Mesenchymal stem cell (in vitro differentiated cells and primary cell): ENCODE measurements around the gene ALB.

ENCODE experiments used
- DNase-seq: peaks from one replicate; pipeline ENCODE4 v3.0.0-alpha.2; 2013
- H2AFZ ChIP-seq: one replicate; pipeline ENCODE4 v1.6.1; 2013; ENCODE audit warnings: low read depth, mild to moderate bottlenecking, control low read depth, inconsistent platforms, low read length, moderate library complexity
- H2AK5ac ChIP-seq: 2 replicates; pipeline ENCODE4 v1.6.1; 2013; ENCODE audit warnings: low read length, moderate library complexity, mild to moderate bottlenecking, inconsistent platforms; ENCODE audit not compliant: severe bottlenecking
- H2BK120ac ChIP-seq: one replicate; pipeline ENCODE4 v1.6.1; 2013; ENCODE audit warnings: low read depth, mild to moderate bottlenecking, inconsistent platforms, low read length, moderate library complexity
- H2BK12ac ChIP-seq, 2 experiments: one replicate each; pipeline ENCODE4 v1.6.1; 2013; ENCODE audit warnings: inconsistent platforms in 2 of 2, low read length in 2 of 2, mild to moderate bottlenecking in 2 of 2, moderate library complexity in 2 of 2, control low read depth in 1 of 2
- H2BK15ac ChIP-seq: one replicate; pipeline ENCODE4 v1.6.1; 2013; ENCODE audit warnings: mild to moderate bottlenecking, low read depth, inconsistent platforms; ENCODE audit not compliant: poor library complexity, severe bottlenecking
- H2BK5ac ChIP-seq: 2 replicates; pipeline ENCODE4 v1.6.1; 2013; ENCODE audit warnings: low read depth, mild to moderate bottlenecking, low read length, control low read depth, inconsistent platforms; ENCODE audit not compliant: poor library complexity, severe bottlenecking
- H3K14ac ChIP-seq, 2 experiments: one replicate each; pipeline ENCODE4 v1.6.1; 2013; ENCODE audit warnings: inconsistent platforms in 2 of 2, low read length in 2 of 2, control low read depth in 1 of 2, mild to moderate bottlenecking in 1 of 2, moderate library complexity in 1 of 2
- H3K18ac ChIP-seq, 2 experiments: one replicate each; pipeline ENCODE4 v1.6.1; 2013; ENCODE audit warnings: inconsistent platforms in 2 of 2, low read length in 2 of 2, control low read depth in 1 of 2, low read depth in 1 of 2, mild to moderate bottlenecking in 1 of 2
- H3K23ac ChIP-seq, 2 experiments: one replicate each; pipeline ENCODE4 v1.6.1; 2013; ENCODE audit warnings: inconsistent platforms in 2 of 2, low read length in 2 of 2, mild to moderate bottlenecking in 2 of 2, moderate library complexity in 2 of 2, control low read depth in 1 of 2
- H3K27ac ChIP-seq: 2 replicates; pipeline ENCODE4 v1.5.1; 2013; ENCODE audit warnings: mild to moderate bottlenecking, moderate library complexity, low read length, control low read depth, inconsistent platforms; ENCODE audit not compliant: poor library complexity, severe bottlenecking
- H3K27me3 ChIP-seq, 2 experiments: 2 replicates each; pipeline versions ENCODE4 v1.6.1 to v1.7.0; 2013; ENCODE audit warnings: low read length in 2 of 2, mild to moderate bottlenecking in 2 of 2, moderate library complexity in 2 of 2, control low read depth in 1 of 2, inconsistent platforms in 1 of 2; ENCODE audit not compliant: control insufficient read depth in 1 of 2, insufficient read depth in 1 of 2
- H3K36me3 ChIP-seq, 2 experiments: 2 replicates each; pipeline versions ENCODE4 v1.6.1 to v1.7.0; 2013; ENCODE audit warnings: low read length in 2 of 2, control low read depth in 1 of 2, inconsistent platforms in 1 of 2, low read depth in 1 of 2, mild to moderate bottlenecking in 1 of 2; ENCODE audit not compliant: insufficient read depth in 2 of 2, control insufficient read depth in 1 of 2
- H3K4ac ChIP-seq, 2 experiments: one replicate each; pipeline ENCODE4 v1.6.1; 2013; ENCODE audit warnings: inconsistent platforms in 2 of 2, low read length in 2 of 2, mild to moderate bottlenecking in 2 of 2, moderate library complexity in 2 of 2, control low read depth in 1 of 2, low read depth in 1 of 2
- H3K4me1 ChIP-seq: 2 replicates; pipeline ENCODE4 v1.6.1; 2013; ENCODE audit warnings: low read depth, low read length, control low read depth; ENCODE audit not compliant: control insufficient read depth, insufficient read depth
- H3K4me2 ChIP-seq: 2 replicates; pipeline ENCODE4 v1.6.1; 2013; ENCODE audit warnings: low read length, mild to moderate bottlenecking, inconsistent platforms; ENCODE audit not compliant: poor library complexity, severe bottlenecking
- H3K4me3 ChIP-seq, 2 experiments: 2 replicates each; pipeline versions ENCODE4 v1.5.1 to v1.7.0; 2013; ENCODE audit warnings: low read length in 2 of 2, mild to moderate bottlenecking in 2 of 2, control low read depth in 1 of 2, low read depth in 1 of 2; ENCODE audit not compliant: insufficient read depth in 1 of 2
- H3K79me1 ChIP-seq: replicated peaks from 2 replicates; pipeline ENCODE4 v1.6.1; 2013; ENCODE audit warnings: mild to moderate bottlenecking, control low read depth, low read length, inconsistent platforms; ENCODE audit not compliant: poor library complexity, severe bottlenecking
- H3K9ac ChIP-seq: 2 replicates; pipeline ENCODE4 v1.7.0; 2013; ENCODE audit warnings: mild to moderate bottlenecking, low read length, moderate library complexity
- H3K9me3 ChIP-seq: 2 replicates; pipeline ENCODE4 v1.7.0; 2013; ENCODE audit warnings: mild to moderate bottlenecking, low read length; ENCODE audit not compliant: control insufficient read depth
- H4K8ac ChIP-seq: one replicate; pipeline ENCODE4 v1.6.1; 2013; ENCODE audit warnings: inconsistent platforms, mild to moderate bottlenecking, low read length, moderate library complexity
- H4K91ac ChIP-seq: one replicate; pipeline ENCODE4 v1.6.1; 2013; ENCODE audit warnings: mild to moderate bottlenecking, low read length, inconsistent platforms
- WGBS: methylation state at CpG from one replicate; pipeline ENCODE4 v1.1.7; 2013; ENCODE audit warnings: mixed read lengths; 5-methylcytosine and 5-hydroxymethylcytosine counted together

ALB gene

DNA sequence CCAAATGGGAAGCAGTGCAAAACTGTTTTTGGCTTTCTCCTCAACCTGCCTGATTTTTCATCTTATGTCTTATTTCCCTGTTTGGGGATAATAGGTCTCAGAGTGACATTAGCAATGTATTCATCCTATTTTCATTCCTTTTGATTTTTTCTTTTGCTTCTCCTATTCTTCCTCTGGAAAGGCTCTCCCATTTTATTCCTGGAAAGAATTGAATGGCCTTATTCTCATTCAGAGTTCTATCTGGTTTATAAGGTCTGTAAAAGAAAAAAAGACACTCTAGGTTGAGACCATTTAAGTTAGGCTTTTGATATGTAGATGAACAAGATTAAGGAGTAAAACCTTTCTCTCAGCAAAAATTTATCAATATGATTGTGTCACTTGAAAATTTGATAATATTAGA, 27.8 kb upstream of the ALB start:
- no peaks in the 10 kb centered on the region for H3K4me1 ChIP-seq
- no peak overlapping the region for H2AFZ ChIP-seq
- H3K9ac ChIP-seq: no peak overlapping the region
- H3K79me1 ChIP-seq: no peaks in the 10 kb centered on the region
- no peak overlapping the region for H3K23ac ChIP-seq
- no peak overlapping the region for H2BK12ac ChIP-seq
- H4K91ac ChIP-seq: no peak overlapping the region
- no peak overlapping the region for H3K4ac ChIP-seq
- DNase-seq: no peak
- no peak overlapping the region for H3K4me3 ChIP-seq
- H3K14ac ChIP-seq: no peak overlapping the region
- H3K36me3 ChIP-seq: no peaks in the 10 kb centered on the region
- H3K9me3 ChIP-seq: no peaks in the 10 kb centered on the region
- H2BK120ac ChIP-seq: no peak overlapping the region
- H3K18ac ChIP-seq: no peak overlapping the region
- no peaks in the 10 kb centered on the region for H3K27me3 ChIP-seq
- no peak overlapping the region for H3K4me2 ChIP-seq
- H2AK5ac ChIP-seq: no peak overlapping the region
- H2BK5ac ChIP-seq: no peak overlapping the region
- H4K8ac ChIP-seq: no peak overlapping the region
- no peak overlapping the region for H2BK15ac ChIP-seq
- H3K27ac ChIP-seq: no peak overlapping the region

DNA sequence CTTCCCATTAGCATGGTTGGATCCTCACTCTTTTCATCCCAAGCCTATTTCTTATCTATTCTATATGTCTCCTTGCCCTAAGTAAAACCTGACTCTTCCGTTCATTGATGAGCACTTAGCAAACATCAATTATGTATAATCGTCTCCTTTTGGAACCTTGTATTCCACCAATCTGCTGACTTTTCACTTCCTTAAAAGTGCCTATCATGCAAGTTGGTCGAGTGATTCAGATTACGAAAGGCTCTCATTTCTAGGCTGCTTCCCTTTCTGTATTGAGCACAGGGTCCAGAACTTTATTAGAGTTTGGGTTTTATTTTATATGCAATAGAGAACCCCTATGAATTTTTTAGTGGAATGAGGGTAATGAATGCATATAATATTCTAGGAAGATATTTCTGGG, 27.1 kb upstream of the ALB start:
- H2BK120ac ChIP-seq: no peak overlapping the region
- no peak overlapping the region for H3K4me3 ChIP-seq
- no peak overlapping the region for H3K14ac ChIP-seq
- H3K36me3 ChIP-seq: no peaks in the 10 kb centered on the region
- no peak overlapping the region for H2BK12ac ChIP-seq
- H3K9ac ChIP-seq: no peak overlapping the region
- no peak overlapping the region for H4K8ac ChIP-seq
- H2AK5ac ChIP-seq: no peak overlapping the region
- no peaks in the 10 kb centered on the region for H3K27me3 ChIP-seq
- no peak overlapping the region for H4K91ac ChIP-seq
- no peaks in the 10 kb centered on the region for H3K79me1 ChIP-seq
- no peaks in the 10 kb centered on the region for H3K4me1 ChIP-seq
- no peak overlapping the region for H2BK5ac ChIP-seq
- no peak overlapping the region for H2BK15ac ChIP-seq
- no peaks in the 10 kb centered on the region for H3K9me3 ChIP-seq
- H3K18ac ChIP-seq: no peak overlapping the region
- H3K23ac ChIP-seq: no peak overlapping the region
- no peak for DNase-seq
- H3K4ac ChIP-seq: no peak overlapping the region
- H3K4me2 ChIP-seq: no peak overlapping the region
- WGBS: 86% methylated on average over 4 of the region's 4 CpGs
- H2AFZ ChIP-seq: no peak overlapping the region
- no peak overlapping the region for H3K27ac ChIP-seq

DNA sequence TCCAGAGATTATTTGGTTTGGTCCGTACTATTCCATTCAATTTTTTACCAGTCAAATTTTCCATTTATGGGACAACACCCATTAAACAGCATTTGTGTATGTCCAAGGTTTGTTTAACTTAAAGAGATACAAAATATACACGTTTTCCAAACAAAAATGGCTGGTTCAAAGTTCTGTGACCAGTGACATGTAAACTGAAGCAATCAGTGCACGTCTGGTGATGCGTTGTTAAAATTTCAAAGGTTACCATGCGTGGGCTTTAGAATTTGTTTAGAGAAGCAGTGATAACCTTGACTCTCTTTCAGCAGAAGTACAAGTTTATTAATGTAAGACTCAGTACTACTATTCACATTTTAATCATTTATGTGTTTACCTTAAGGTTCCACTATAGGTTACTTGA, 25.2 kb upstream of the ALB start:
- Histone ChIP-seq H2BK5ac (no peak overlapping the region), H3K23ac (no peak overlapping the region), H2BK120ac (no peak overlapping the region), H3K79me1 (no peaks in the 10 kb centered on the region), H3K4me1 (no peaks in the 10 kb centered on the region), H2BK12ac (no peak overlapping the region), H3K9me3 (no peaks in the 10 kb centered on the region), H3K27ac (no peak overlapping the region), H2BK15ac (no peak overlapping the region), H3K14ac (no peak overlapping the region), H4K91ac (no peak overlapping the region), H3K9ac (no peak overlapping the region), H3K4me3 (no peak overlapping the region), H3K36me3 (no peaks in the 10 kb centered on the region), H3K18ac (no peak overlapping the region), H3K4me2 (no peak overlapping the region), H3K4ac (no peak overlapping the region), H2AK5ac (no peak overlapping the region), H2AFZ (no peak overlapping the region), H3K27me3 (no peaks in the 10 kb centered on the region), H4K8ac (no peak overlapping the region)
- 75% methylated on average over 4 of the region's 5 CpGs for WGBS
- no peak for DNase-seq

DNA sequence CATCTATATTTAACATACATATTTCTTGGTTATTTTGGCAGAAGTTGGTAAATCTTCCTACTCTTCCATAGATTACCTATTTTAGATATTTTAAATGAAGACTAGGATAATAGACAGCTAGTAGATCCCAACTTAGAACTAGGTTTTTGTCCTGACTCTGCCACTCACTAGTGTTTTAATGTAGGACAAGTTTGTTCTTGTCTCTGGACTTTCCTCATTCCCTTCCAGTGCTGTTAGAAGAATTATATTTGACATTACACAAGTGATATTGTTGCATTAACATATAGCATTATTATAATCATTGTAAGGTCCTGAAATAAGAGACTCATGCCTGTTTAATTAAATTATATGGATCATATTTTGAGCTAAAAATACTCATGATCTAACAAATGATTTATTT, 24.1 kb upstream of the ALB start:
- H2BK120ac ChIP-seq: no peak overlapping the region
- H4K8ac ChIP-seq: no peak overlapping the region
- H3K79me1 ChIP-seq: no peaks in the 10 kb centered on the region
- no peak overlapping the region for H3K23ac ChIP-seq
- no peak overlapping the region for H3K4me2 ChIP-seq
- no peak overlapping the region for H2AFZ ChIP-seq
- no peak for DNase-seq
- no peaks in the 10 kb centered on the region for H3K36me3 ChIP-seq
- H4K91ac ChIP-seq: no peak overlapping the region
- no peak overlapping the region for H3K9ac ChIP-seq
- no peak overlapping the region for H2AK5ac ChIP-seq
- no peak overlapping the region for H2BK12ac ChIP-seq
- no peak overlapping the region for H3K4me3 ChIP-seq
- H3K4ac ChIP-seq: no peak overlapping the region
- no peak overlapping the region for H3K18ac ChIP-seq
- no peaks in the 10 kb centered on the region for H3K9me3 ChIP-seq
- no peaks in the 10 kb centered on the region for H3K27me3 ChIP-seq
- H3K4me1 ChIP-seq: no peaks in the 10 kb centered on the region
- no peak overlapping the region for H2BK5ac ChIP-seq
- no peak overlapping the region for H2BK15ac ChIP-seq
- H3K27ac ChIP-seq: no peak overlapping the region
- H3K14ac ChIP-seq: no peak overlapping the region
